ENCODE data around the gene PRR29.
A peak's percentile ranks its signal among the peaks of the same experiment; 100 is the strongest.

The PRR29 gene

GRCh38 chr17:64016231-64016784 is 18.2 kb downstream of the PRR29 start:
- DNase-seq, result peak in 1 of 6 experiments; percentile 37

GRCh38 chr17:64016974-64017373 is 18.8 kb downstream of the PRR29 start:
- DNase-seq, result no peak

- DNase-seq, result no peak
These were observed 19.3 kb downstream of the PRR29 start for GRCh38 chr17:64017381-64017980.

GRCh38 chr17:64019551-64019961 is 21.4 kb downstream of the PRR29 start:
- peak in 3 of 6 experiments; percentile 31 to 66 (median 35) for DNase-seq

GRCh38 chr17:64020056-64020766 is 22.1 kb downstream of the PRR29 start, which contains the start of gene ICAM2:
Gene ICAM2 (minus strand): TSS chr17:64020633. CDS start chr17:64006691, 13,942 bp downstream.
- DNase-seq, result peak; percentile 84 to 97 (median 94)

GRCh38 chr17:64022611-64023063 is 24.5 kb downstream of the PRR29 start:
- no peak for DNase-seq

- DNase-seq, result no peak
These were observed 26.1 kb downstream of the PRR29 start for GRCh38 chr17:64024215-64024654.

GRCh38 chr17:64024781-64025731 is 26.9 kb downstream of the PRR29 start:
- peak in 3 of 6 experiments; percentile 42 to 77 (median 50) for DNase-seq

GRCh38 chr17:64025732-64026294 is 27.7 kb downstream of the PRR29 start:
- peak; percentile 82 to 94 (median 94) for DNase-seq

- DNase-seq, result peak; percentile 30 to 73 (median 49)
These were observed 30.8 kb downstream of the PRR29 start for GRCh38 chr17:64028874-64029464.

- no peak for DNase-seq
These were observed 33.9 kb downstream of the PRR29 start for GRCh38 chr17:64032081-64032480.

- no peak for DNase-seq
These were observed 38.2 kb downstream of the PRR29 start for GRCh38 chr17:64036198-64036922.

- no peak for DNase-seq
These were observed 39.0 kb downstream of the PRR29 start for GRCh38 chr17:64037180-64037579.

- DNase-seq, result no peak
These were observed 39.7 kb downstream of the PRR29 start for GRCh38 chr17:64037802-64038201.

GRCh38 chr17:64038331-64039105 is 40.4 kb downstream of the PRR29 start:
- no peak for DNase-seq

GRCh38 chr17:64039106-64039400 is 40.9 kb downstream of the PRR29 start:
- no peak for DNase-seq

- no peak for DNase-seq
These were observed 42.1 kb downstream of the PRR29 start for GRCh38 chr17:64040206-64040605.

GRCh38 chr17:64041912-64042311 is 43.8 kb downstream of the PRR29 start:
- DNase-seq, result no peak

GRCh38 chr17:64042700-64043485 is 44.7 kb downstream of the PRR29 start:
- DNase-seq, result no peak

GRCh38 chr17:64045176-64045575 is 47.0 kb downstream of the PRR29 start:
- no peak for DNase-seq
